ENCODE measurements around the gene CELF4.

The CELF4 gene

GRCh38 chr18:37545461-37546271, 19.9 kb downstream of the CELF4 start:
- DNase-seq: no peak

DNA sequence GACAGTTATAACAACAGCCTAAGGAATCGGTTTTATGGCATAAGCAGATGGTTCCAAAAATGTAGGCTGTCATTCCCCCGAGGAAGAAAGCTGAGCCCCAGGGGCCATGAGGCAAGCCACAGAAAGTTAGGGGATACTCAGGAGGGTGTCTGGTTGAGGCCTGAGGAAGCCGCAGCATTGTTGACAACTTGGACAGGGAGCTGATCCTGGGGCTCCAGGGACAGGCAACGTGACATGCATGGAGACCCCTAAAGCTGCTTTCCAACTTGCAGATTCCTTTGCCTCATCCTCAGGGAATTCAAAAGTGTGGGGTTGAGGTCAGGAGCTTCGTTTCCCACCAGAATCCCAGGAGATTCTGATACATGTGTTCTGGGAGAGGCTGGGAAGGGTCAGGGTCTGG, 20.9 kb downstream of the CELF4 start:
- no peak for DNase-seq

- DNase-seq: no peak
These were observed 21.4 kb downstream of the CELF4 start for GRCh38 chr18:37544217-37544616.

DNA sequence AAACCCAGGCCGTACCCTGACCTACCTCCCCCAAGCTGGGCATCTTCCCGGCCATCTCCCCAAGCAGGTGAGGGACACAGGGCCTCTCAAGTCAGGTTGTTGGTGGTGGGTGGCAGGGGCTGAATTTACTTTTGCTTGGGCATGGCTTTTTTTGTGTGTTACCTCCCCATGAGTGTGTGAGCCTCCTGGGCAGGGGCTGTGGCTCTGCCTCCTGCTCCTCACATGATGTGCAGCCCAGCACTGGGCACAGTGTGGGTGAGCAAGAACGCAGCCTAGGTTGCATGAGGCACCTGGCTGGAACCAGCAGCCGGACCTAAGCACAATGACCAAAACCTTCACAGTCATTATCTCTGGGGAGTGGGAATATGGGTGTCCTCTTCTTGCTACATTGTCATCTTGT, 22.3 kb downstream of the CELF4 start:
- no peak for DNase-seq

DNA sequence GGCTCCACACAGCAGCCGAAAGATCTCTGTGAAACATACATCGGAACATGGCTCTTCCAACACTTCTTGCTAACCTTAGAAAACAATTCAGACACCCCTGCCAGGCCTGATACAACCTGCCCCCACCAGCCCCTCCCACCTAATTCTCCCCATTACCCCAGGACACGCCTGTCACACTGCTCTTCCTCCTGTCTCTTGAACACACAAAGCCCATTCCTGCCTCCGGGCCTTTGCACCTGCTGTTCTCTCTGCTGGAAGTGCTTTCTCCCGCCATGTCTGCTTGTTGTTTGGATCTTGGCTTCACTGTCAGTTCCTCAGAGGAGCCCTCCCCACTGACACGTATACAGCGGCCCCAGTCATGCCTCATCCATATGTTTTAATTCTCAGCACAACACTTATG, 24.1 kb downstream of the CELF4 start:
- DNase-seq: no peak

- DNase-seq: no peak
These were observed 25.0 kb downstream of the CELF4 start for GRCh38 chr18:37540424-37541138.

GRCh38 chr18:37539236-37539635, 26.4 kb downstream of the CELF4 start:
- no peak for DNase-seq

DNA sequence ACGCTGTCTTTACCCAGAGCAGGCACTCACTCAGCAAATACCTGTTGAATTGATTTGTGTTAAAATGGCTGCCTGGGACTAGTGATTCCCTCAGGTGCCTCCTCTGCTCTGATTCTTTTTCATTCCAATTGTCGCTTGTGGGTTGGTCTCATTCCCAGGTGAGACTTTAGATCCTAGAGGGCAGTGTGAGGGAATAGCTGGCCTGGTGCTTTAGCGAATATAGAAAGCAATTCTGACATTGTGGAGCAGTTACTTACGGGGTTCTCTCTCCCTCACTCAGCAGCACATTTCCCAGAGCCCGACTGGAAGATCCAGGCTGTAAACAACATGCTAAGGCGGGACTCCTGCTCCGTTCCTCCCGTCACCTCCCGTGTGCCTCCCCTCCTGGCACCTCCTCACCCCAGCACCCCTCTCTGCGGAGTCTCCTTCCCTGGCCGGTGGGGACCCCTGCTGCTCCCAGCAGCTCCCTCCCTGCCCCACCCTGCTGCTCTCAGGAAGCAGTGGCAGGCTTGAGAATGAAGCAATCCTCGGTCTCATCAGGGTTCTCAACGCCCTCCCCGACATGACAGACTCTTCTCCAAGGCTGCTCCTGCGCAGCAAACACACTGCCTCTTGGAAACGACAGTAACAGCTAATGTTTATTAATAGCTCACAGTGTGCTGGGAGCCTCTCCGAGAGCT, 26.9 kb downstream of the CELF4 start:
- no peak for DNase-seq

- DNase-seq: peak; percentile 5
These were observed 27.6 kb downstream of the CELF4 start for GRCh38 chr18:37537868-37538525.

- no peak for DNase-seq
These were observed 28.9 kb downstream of the CELF4 start for GRCh38 chr18:37536656-37537055.

GRCh38 chr18:37535968-37536367, 29.6 kb downstream of the CELF4 start:
- DNase-seq: no peak

DNA sequence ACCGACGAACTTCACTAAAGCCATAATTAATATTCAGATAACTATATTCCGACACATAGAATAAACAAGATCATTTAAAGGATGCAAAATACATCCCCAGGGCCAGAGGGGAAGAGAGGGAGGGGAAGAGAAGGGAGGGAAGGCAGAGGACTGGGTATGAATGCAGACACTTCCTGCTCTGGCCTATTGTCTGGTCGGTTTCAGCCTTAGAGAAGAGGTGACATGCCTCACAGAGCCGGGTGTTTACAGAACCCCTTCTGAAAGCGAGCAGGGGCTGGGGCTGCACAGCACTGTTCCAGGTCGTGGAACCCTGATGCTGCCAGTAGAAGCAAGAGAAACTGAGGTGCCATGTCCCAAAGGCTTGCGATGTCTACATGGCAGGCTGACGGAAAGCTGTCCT, 31.0 kb downstream of the CELF4 start:
- no peak for DNase-seq

- DNase-seq: no peak
These were observed 31.7 kb downstream of the CELF4 start for GRCh38 chr18:37533647-37534584.

- DNase-seq: no peak
These were observed 32.7 kb downstream of the CELF4 start for GRCh38 chr18:37532917-37533316.

DNA sequence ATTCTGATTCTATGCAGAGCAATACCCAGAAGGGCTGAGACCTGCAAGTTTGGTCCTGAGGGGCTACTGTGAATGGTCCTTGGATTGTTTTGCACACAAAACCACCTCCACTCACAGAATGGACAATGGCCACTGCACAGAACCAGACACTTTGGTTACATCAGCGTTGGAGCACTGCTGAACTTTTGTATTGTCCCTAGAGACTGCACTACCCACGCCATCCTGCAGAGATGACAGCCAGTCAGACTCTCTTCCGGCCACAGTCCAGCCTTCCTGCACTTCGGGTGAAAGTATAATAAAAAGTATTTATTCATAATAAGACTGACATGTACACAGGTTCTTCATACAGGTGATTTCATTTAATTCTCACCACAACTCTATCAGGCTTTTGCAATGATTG, 35.7 kb downstream of the CELF4 start:
- DNase-seq: no peak

DNA sequence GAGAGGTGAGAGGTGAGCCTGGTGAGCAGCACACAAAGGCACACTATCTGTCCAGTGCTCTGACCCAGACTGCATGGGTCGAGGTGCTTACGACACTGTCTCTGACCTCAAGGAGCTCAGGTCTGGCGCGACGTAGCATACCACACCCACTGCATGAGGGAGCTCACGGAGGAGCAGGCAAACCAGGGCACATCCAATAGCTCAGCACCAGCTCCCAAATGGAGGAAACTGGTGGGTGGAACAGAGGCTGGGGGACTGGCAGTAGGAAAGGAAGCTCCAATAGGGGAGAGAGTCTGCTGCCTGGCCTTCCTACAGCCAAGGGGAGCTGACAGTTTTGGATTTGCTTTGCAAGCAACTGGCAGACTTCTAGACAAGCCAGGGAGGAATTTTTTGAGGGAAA, 36.3 kb downstream of the CELF4 start:
- no peak for DNase-seq

DNA sequence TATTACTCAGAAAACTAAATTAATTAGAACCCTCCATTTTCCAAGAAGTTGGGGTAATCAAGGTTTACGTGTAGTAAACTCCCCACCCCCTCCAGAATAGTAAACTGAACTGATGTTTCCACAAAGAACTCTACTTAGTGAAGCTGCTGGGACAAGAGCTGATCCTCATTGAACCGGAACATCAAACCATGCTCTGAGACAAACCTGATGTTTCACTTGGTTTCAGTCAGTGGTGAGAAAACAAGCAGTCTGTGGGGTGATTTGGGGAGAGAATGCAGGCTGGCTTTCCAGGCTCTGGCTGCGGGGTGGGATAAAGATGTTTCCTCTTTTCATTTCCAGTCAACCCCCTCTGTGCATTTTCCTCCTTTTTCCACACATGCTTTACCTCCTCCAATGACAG, 38.2 kb downstream of the CELF4 start:
- DNase-seq: no peak

- no peak for DNase-seq
These were observed 40.4 kb downstream of the CELF4 start for GRCh38 chr18:37525262-37525585.

GRCh38 chr18:37524498-37525261, 40.9 kb downstream of the CELF4 start:
- DNase-seq: no peak

- DNase-seq: no peak
These were observed 41.5 kb downstream of the CELF4 start for GRCh38 chr18:37524139-37524497.

Data from DMS 273 treated with DMSO at 0.1 percent for 48 hours (cell line).